Neutrophil (primary cell): ENCODE results near the gene MEIS3.

Source experiments
- H3K27ac ChIP-seq: fragments of 200-600 bp; sonication (generic); 2 replicates; pipeline ENCODE4 v1.5.1; 2016; ENCODE audit warnings: mild to moderate bottlenecking, moderate library complexity
- H3K27me3 ChIP-seq: fragments of 200-600 bp; sonication (generic); 2 replicates; pipeline ENCODE4 v1.6.0; 2016; ENCODE audit warnings: mild to moderate bottlenecking
- H3K36me3 ChIP-seq: fragments of 200-600 bp; sonication (generic); 2 replicates; pipeline ENCODE4 v1.5.1; 2017
- H3K4me1 ChIP-seq, 2 experiments: fragments of 200-600 bp in 1 of 2; sonication (generic) in 1 of 2; 1 replicate in 1 of 2; 2 replicates in 1 of 2; pipeline versions ENCODE4 v1.5.1 to v1.6.1; 2013 to 2016; ENCODE audit warnings: low read depth in 1 of 2, low read length in 1 of 2, mild to moderate bottlenecking in 1 of 2, moderate library complexity in 1 of 2; ENCODE audit not compliant: control insufficient read depth in 1 of 2, insufficient read depth in 1 of 2
- H3K4me3 ChIP-seq, 2 experiments: fragments of 200-600 bp in 1 of 2; sonication (generic) in 1 of 2; 1 replicate in 1 of 2; 2 replicates in 1 of 2; pipeline ENCODE4 v1.5.1; 2013 to 2016; ENCODE audit warnings: low read depth in 1 of 2, low read length in 1 of 2, mild to moderate bottlenecking in 1 of 2, moderate library complexity in 1 of 2
- H3K9me3 ChIP-seq: fragments of 200-600 bp; sonication (generic); 2 replicates; pipeline ENCODE4 v1.5.1; 2016
- CTCF ChIP-seq: fragments of 200-600 bp; sonication (generic); IDR thresholded peaks from 2 replicates; pipeline ENCODE4 v1.5.1; 2016; ENCODE audit warnings: antibody characterized with exemption

MEIS3 gene

DNA sequence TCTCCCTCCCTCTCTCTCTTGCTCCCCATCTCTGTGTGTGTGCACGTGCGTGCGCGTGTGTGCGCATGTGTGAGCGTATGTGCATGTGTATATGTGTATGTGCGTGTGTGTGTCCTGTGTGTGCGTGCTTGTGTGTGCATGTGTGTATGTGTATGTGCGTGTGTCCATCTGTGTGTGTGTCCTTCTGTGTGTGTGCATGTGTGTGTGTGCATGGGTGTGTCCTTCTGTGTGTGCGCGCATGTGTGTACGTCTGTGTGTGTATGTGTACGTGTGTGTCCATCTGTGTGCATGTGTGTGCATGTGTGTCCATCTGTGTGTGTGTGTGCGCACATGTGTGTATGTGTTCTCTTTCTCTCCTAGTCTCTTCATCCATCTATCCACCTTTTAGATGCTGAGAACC lies 40.1 kb upstream of the MEIS3 start:
- H3K4me1 ChIP-seq = no peaks in the 10 kb centered on the region
- H3K27ac ChIP-seq = no peak overlapping the region
- TF ChIP-seq CTCF = no peak
- H3K4me3 ChIP-seq = no peak overlapping the region
- peaks cover 83% of the 10 kb centered on the region for H3K27me3 ChIP-seq
- no peaks in the 10 kb centered on the region for H3K36me3 ChIP-seq
- H3K9me3 ChIP-seq = no peaks in the 10 kb centered on the region

GRCh38 chr19:47458672-47459071 lies 39.3 kb upstream of the MEIS3 start:
- no peak overlapping the region for H3K27ac ChIP-seq
- H3K4me3 ChIP-seq = no peak overlapping the region
- no peaks in the 10 kb centered on the region for H3K9me3 ChIP-seq
- peaks cover 83% of the 10 kb centered on the region for H3K27me3 ChIP-seq
- no peak for TF ChIP-seq CTCF
- H3K36me3 ChIP-seq = no peaks in the 10 kb centered on the region
- no peaks in the 10 kb centered on the region for H3K4me1 ChIP-seq

DNA sequence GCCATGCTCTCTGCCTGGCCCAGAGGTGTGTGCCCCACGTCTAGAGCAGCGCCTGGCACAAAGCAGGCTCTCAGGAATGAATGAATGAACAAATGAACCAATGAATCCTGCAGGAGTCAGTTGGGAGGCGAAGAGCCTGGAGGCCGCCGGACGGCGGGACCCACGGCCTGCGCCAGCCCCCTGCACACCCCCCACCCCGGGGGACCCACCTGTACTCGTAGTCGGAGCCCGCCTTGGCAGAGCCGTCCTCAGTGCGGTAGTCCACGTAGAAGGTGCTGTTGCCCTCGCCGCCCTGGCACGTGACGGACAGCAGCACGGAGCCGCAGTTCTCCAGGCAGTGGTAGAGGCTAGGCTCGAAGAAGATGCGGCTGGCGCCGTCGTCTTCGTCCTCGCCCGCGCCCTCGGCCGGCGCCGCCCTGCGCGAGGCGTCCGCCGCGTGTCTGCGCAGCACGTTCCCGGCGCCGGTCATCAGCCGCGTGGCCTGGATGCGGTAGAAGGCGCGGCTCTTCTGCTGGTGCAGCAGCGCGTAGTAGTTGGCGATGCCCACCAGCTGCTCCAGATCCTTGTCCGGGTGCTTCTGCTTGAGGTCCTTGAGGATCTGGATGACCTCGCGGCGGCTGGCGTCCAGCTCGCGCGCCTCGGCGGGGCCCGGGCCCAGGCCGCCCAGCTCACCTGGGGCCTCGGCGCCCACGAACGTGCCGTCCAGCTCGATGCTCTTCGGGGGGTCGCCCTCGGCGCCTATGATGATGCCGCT lies 37.6 kb upstream of the MEIS3 start:
- no peaks in the 10 kb centered on the region for H3K9me3 ChIP-seq
- H3K36me3 ChIP-seq = no peaks in the 10 kb centered on the region
- H3K27me3 ChIP-seq = peaks cover 99% of the 10 kb centered on the region

GRCh38 chr19:47450478-47450877 lies 31.2 kb upstream of the MEIS3 start:
- Histone ChIP-seq H3K27ac (no peak overlapping the region), H3K4me1 (peaks cover 6 to 10% of the 10 kb centered on the region in 2 experiments), H3K36me3 (no peaks in the 10 kb centered on the region), H3K4me3 (no peak overlapping the region), H3K9me3 (peaks cover 6% of the 10 kb centered on the region), H3K27me3 (peaks cover 99% of the 10 kb centered on the region)
- TF ChIP-seq CTCF = no peak

More for the DNA sequence above, 37.6 kb upstream of the MEIS3 start:
- no peaks in the 10 kb centered on the region for H3K4me1 ChIP-seq
- no peak overlapping the region for H3K4me3 ChIP-seq
- no peak overlapping the region for H3K27ac ChIP-seq
- TF ChIP-seq CTCF = no peak

GRCh38 chr19:47448360-47448727 lies 29.0 kb upstream of the MEIS3 start:
- Histone ChIP-seq H3K27ac (no peak overlapping the region), H3K27me3 (peaks cover 99% of the 10 kb centered on the region), H3K9me3 (peaks cover 6% of the 10 kb centered on the region), H3K36me3 (no peaks in the 10 kb centered on the region), H3K4me1 (peaks cover 6 to 10% of the 10 kb centered on the region in 2 experiments), H3K4me3 (no peak overlapping the region)
- no peak for TF ChIP-seq CTCF
